ENCODE measurements around the gene EDARADD.

GRCh38 chr1:236426215-236426614, 32.1 kb downstream of the EDARADD start:
- no peak for TF ChIP-seq YY1 (IDR thresholded peaks at IDR 0.05; ENCODE audit: insufficient read depth, insufficient read length)
- no peak for TF ChIP-seq ZNF274 (IDR thresholded peaks at IDR 0.05; ENCODE audit: low read depth, low read length)

Data from NT2/D1 (cell line).